ENCODE data around the gene DECR2. TPM values are rescaled to one million over a fixed set of nuclear protein-coding genes. Genes with fewer than 3 reads are reported as not detected.

The DECR2 gene
- total RNA-seq, 1 donor from 2014 or later = 109 TPM

DNA sequence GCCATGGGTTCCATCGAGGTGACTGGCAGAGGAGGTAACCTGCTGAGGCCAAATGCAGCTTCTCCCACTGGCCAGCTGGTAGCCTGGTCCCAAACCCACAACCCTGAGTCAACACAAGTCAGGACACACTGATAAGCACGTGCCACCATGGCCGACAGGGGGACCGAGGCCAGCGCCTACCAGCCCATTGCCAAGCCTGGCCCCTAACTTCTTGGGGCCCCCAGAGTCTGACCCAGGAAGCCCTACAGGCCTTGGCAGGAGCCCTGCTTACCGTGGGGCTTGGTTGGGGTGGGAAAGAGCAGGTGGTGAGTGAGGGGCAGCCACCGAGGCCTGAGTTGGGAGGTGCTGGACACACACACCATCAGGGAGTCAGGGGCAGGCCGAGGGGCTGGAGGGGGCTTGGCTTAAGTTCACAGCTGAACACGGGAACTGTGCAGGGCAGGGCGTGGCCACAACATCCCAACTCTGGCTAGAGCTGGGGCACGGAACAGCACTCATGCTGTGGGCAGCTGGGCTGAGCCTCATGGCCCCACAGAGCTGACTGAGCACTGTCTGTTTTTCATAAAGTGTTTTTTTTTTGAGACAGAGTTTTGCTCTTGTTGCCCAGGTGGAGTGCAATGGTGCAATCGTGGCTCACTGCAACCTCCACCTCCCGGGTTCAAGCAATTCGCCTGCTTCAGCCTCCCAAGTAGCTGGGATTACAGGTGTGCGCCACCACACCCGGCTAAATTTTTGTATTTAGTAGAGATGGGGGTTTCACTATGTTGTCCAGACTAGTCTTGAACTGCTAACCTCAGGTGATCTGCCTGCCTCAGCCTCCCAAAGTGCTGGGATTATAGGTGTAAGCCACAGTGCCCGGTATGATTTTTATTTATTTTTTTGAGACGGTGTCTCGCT, 36.8 kb upstream of the DECR2 start:
- no peak for DNase-seq (ENCODE audit: low spot score)
- no peak for ATAC-seq

DNA sequence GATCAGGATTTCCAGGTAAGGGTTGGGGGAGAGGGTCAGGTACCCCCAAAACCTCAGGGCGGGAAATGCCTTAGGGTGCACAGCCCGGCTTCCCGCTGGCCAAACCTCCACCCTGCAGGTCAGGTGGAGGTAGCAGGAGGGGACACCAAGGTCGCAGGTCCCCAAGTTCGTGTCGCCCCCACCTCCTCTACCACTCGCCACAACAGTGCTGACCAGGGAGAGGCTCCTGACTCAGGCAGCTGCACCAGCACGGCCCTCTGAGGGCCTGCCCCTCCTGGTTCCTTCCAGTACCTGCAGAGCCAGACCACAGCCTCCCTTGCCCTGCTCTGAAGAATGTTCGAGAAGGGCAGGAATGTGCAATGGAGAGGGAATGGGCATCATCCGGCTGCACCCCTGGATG, 35.2 kb upstream of the DECR2 start:
- ATAC-seq (no peak), DNase-seq (ENCODE audit: low spot score) (no peak)

DNA sequence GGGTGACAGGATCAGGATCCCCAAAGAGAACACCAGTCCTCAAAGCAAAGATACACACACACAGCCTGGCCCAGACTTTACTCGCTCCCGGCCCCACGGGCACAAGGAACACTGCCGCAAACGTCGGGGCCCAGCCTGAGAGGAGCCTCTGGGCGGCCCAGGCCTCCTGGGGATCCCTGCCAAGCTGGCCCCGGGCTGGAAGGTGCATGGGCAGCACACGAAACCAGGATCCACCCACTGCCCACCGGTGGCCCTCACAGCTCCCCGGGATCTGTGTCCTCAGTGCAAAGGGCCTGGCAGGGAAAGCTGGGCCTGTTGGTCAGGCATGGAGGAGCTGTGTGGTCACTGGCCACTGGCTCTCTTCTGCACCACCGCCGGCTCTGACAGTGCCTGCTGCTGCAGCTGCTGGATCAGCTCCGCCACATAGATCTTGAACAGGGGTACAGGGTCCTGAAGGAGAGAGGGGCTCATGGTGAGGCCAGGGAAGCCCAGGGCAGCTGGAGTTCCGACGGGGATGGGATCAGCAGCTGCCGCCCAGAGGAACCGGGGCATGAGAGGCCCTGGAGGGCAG, 34.3 kb upstream of the DECR2 start:
- no peak for DNase-seq (ENCODE audit: low spot score)
- no peak for ATAC-seq

DNA sequence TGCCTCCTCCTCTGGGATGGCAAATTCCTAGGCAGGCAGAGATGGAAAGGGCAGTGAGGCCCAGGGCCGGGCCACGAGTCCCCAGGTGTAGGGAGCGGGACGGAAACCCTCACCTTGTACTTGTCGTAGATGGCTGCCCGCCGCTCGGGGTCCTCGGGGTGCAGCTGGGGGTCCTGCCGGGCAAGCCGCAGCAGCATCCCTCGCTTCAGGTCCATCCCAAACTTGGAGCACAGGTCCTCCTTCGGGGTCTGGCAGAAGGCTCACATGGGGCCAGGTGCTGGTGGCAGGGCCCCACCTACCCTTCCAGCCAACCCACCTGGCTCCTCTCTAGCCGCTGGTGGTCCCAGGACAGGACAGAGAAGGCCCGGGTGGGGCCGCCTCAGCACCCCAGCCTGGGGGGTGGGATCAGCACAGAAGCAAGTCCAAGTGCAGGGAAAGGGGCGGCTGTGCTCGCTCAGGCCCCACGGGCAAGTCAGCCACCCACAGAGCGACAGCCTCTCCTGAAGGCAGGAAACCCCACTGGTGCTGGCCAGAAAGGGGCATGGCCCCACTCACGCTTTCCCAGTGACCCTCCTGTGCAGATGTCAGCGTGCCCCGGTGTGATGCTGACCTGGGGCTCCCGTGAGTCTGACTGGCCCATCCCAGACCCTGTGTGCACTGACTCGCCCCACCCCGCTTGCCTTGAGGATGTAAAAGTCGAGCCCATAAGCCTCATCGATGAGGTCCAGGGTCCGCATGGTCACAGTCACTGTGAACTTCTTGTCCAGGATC, 33.1 kb upstream of the DECR2 start:
- ATAC-seq (no peak), DNase-seq (ENCODE audit: low spot score) (no peak)

DNA sequence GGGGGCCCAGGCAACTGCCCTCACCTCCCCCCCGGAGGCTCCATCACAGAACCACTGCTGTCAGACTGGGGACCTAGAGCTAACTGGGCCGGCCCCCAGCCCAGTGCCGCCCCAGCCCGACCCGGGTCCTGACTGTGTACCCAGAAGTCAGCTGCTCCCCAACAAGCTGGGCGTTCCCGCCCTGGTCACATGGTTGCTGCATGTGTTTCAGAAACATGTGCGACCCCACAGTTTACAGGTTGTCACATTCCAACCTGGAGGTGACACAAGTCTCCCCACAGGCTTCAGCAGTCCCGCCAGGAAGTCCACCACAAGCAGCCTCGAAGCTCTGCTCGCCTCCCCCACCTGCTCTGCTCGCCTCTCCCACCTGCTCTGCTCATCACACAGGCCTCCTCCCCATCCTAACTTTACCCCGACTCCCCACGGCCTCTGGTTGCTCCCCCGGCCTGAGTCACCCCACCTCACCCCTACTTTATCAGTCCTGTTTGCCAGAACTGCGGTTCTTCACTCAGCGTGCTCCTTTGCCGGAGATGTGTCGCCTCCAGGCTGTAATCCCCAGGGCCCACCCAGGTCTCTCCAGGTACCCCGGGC, 32.3 kb upstream of the DECR2 start:
- DNase-seq (ENCODE audit: low spot score) (no peak), ATAC-seq (no peak)

DNA sequence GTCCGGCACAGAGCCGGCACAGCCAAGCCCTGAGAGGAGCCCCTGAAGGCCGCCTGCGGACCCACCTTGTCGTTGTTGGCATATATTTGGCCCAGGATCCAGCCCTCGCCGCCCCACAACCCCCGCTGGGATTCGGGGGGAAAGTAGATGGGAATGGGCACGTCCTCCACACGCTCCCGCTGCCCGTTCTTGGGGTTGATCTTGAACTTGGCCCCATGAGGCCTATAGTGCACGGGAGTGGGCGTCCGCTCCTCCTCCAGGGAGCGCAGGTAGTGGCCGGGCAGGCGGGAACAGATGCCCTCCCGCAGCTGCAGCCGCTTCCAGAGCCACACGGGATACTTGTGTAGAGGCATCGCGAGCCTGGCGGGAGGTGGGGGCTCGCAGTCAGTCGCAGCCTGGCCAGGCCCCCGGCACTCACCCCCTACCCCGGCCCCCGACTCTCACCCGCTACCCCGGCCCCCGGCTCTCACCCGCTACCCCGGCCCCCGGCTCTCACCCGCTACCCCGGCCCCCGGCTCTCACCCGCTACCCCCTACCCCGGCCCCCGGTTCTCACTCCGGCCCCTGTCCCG, 31.7 kb upstream of the DECR2 start:
- DNase-seq (ENCODE audit: low spot score) = peak; percentile 44
- peak; percentile 7 for ATAC-seq

DNA sequence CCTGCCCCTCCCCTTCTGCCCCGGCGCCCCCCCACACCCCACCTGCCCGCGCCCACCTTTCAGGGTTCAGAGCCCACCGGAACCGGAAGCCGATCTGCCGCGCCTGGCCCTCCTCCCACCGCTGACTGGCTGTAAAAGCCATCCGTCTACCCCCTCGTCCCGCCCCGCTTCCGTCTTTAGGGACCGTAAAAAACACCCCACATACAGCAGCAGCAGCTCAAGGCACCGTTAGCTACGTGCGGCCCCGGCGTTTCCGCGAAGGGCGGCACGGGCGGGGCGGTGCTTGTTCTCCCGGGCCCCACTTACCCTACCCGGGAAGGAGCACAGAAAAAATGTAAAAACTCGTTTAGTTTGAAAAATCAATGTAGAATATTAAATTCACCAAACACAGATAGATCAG, 31.2 kb upstream of the DECR2 start, which contains the start of gene MRPL28:
Gene MRPL28 (minus strand): TSS at position 96 of the 400 bp plus-strand sequence. CDS start 320 bp downstream, outside the sequence.
- DNase-seq (ENCODE audit: low spot score) = peak; percentile 95
- ATAC-seq = peak; percentile 95

DNA sequence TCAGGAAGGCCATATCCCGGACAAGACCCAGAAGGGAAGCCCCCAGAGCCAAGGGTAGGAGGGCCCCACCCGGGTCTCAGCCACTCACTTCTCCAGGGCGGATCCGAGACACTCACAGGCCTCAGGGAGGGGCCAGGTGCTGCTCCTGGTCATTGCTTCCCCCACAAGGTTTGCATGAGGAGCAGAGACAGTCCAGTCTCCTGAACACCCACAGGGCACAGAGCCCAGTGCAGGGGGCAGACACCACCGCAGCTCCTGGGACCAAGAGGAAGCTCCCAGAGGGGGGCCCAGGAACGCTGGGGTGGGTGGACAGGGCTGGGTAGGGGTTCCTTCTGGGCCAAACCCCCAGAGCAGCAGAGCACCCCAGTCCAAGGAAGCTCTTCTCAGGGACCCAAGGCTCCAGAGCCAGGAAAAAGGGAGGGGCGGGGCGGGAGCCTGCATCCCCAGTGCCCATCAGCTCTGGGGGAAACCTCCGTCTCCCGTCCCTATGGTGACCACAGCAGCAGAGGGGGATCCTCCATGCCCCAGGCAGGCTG, 30.6 kb upstream of the DECR2 start:
- DNase-seq (ENCODE audit: low spot score) (peak; percentile 49), ATAC-seq (no peak)

DNA sequence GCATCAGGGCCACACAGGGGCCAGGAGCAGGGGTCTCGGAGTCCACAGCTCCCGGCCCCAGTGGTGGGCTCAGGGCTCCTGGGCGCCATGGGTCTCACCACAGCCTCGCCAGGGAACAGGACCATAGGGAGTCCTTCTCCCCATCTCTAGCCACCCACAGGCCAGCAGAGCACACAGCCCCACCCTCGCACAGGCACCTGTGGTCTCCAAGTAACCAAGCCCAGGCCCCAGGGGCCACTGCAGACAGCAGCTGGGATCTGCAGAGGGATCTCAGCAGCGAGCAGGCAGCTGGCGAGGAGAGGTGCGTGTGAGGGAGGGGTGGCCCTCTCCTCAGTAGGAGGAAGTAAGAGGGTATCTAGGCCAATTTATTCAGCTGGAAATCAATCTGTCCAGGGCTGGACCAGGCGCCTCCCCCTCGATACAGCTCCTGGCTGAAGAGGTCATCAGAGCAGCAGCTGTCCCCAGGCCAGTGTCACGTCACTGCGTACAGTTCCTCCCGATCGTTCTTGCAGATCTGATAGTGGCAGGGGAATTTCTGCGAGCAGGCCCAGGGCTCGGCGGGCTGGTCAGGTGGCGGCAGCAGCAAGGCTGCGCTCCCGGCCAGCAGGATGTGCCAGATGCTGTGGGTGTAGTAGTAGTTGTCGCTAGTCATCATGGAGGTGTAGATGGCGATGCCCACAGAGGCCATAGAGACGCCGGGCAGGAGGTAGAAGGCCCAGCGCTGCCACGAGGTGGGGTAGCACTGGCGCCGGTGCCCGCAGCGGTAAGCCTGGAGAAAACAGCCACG, 30.0 kb upstream of the DECR2 start:
- no peak for DNase-seq (ENCODE audit: low spot score)
- ATAC-seq = no peak

DNA sequence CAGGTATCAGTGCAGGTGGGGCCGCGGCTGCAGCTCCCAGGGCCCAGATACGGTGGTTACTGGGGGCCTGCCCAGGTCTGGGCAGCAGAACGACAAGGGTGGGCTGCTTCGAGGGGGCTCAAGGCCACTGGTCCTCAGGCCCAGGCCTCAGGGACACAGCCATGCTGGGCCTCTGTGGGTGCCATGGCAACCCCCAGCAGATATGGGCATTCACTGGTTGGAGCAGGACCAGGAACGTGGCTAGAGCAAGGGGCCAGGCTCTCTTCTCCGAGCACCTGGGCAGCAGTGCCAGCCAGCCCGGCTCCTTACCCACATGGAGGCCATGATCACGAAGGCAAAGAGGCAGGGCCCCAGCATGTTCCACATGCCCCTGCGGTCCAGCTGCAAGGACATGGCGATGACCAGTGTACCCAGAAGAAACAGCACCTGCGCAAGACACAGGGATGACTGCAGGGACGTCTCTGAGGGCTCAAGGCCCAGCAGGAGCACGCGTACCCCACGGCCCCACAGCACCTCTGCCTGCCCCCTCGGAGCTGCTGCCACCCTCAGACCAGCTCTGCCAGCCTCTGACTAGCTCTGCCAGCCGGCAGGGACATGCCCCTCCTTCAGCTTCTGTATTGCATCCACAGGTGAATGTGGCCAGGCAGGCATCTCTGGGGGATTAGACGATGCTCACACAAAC, 29.2 kb upstream of the DECR2 start:
- no peak for ATAC-seq
- no peak for DNase-seq (ENCODE audit: low spot score)

DNA sequence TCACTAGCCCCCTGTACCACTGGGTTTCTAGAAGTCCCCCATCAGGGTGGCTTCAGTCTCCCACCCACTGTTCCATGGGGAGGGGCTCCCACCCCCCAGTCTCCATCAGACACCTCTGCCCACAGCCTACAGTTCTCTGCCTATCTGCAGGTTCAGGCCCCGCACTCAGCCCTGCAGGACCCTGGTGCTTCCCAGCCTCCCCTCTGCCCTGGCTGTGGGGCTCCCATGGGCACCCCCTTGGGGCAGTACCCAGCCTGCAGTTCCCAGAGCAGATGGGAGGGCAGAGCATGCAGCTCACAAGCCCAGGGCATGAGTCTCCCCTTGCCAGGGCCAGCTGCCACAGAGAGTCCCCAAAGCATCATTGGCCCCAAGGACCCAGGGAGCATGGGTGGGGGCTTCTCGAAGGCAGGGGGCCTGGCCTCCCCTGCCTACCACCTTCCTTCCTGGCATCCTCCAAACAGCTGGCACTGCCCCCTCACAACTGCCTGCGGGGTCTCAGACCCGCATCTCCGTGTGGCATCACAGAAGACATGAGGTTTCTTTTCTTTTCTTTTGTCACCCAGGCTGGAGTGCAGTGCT, 28.6 kb upstream of the DECR2 start:
- ATAC-seq (no peak), DNase-seq (ENCODE audit: low spot score) (no peak)

DNA sequence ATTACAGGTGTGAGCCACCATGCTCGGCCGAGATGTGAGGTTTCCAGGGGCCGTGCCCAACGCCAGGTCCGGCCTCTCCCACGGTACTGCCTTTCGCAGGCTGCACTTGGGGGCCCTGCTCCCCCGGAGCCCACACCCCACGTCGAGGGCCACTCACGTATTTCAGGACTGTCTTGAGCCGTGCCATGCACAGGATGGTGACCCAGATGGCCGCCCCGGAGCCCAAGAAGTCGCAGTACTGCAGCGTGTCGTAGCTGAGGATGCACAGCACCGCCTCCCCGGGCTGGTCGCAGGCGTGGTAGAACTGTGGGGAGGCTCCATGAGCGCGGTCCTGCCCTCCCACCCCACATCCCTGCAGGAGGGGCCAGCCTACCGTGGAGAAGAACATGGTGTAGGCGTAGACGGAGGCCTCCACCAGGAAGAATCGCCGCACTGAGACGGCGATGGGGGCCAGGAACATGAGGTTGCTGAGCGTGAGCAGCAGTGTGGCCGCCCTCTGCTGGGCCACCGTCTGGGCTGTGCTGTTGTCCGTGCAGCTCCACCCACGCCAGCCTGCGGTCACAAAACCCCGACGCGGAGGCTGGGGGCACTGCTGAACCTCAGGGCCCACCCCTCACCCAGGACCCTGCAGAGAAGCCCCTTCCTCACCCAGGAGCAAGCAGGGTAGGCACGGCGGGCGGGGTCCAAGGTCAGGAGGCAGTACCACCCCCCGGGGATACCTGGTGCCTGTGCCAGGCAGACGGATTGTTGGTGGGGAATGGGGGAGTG, 27.7 kb upstream of the DECR2 start:
- ATAC-seq = no peak
- DNase-seq (ENCODE audit: low spot score) = no peak

DNA sequence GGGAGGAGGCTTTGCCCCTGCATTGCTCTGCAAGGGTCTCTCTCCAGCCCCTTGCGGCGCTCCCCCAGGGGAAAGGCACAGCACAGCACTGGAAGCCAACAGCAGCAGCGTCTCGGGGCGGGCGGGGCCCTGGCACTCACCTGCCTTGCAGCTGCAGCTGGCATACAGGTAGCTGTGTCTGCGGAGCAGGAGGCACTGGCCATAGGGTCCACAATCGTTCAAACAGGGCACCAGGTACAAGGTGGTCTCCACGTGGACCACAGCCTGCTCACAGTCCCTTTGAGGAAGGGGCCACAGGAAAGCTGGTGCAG, 27.1 kb upstream of the DECR2 start:
- no peak for ATAC-seq
- DNase-seq (ENCODE audit: low spot score) = no peak

DNA sequence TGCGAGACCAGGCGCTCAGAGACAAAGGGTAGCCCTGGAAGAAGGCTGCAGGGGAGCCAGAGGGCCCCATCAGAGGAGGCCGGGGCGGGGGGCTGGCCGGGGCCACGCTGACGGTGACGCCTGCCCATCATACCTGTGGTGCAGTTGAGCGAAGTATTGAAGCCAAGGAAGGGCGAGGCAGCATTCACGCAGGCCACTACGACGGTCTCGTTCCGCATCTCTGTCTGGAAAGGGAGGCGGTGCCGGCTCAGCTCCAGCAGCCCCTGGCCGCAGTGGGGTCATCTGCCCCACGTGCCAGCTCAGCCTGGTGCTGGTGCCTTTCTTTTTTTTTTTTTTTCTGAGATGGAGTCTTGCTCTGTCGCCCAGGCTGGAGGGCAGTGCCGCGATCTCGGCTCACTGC, 26.5 kb upstream of the DECR2 start:
- ATAC-seq (no peak), DNase-seq (ENCODE audit: low spot score) (no peak)

DNA sequence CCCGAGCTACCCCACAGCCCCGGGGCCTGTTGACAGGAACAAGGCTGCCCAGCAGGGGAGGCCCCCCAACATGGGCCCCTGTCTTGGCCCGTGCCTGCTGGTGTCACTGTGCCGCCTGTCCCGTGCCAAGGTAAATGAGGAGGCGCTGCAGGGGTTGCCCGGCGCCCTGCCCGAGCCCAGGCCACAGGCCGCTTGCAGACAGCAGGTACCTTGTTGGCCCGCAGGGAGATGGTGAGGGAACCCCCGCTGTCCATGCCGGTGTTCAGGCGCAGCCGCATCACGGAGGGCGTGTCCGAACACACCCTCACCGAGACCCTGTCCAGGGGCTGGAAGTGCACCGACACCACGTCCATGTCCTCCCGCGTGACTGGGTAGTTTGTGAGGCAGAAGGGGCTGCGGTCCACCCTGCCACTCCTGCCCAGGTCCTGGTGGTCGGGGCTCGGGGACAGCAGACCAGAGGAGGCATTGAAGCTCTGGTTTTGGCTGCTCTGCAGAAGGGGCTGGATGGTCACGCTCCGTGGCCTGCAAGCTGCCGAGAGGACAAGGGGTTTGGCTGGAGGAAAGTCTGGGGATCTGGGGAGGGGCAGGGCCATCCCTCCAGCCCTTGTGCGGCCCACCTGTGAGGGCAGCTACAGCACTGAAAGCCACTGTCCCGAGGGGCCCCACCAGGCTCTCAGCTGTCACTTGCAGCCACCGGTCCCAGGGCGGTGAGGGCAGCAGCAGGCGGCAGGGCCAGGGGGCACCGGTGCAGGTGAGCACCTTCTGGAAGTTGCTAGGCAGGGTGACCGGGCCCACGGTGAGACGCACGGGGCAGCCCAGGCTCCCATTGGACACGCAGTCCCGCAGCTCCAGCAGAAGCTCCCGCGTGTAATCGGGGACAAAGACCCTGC, 25.5 kb upstream of the DECR2 start:
- DNase-seq (ENCODE audit: low spot score) (no peak), ATAC-seq (no peak)

DNA sequence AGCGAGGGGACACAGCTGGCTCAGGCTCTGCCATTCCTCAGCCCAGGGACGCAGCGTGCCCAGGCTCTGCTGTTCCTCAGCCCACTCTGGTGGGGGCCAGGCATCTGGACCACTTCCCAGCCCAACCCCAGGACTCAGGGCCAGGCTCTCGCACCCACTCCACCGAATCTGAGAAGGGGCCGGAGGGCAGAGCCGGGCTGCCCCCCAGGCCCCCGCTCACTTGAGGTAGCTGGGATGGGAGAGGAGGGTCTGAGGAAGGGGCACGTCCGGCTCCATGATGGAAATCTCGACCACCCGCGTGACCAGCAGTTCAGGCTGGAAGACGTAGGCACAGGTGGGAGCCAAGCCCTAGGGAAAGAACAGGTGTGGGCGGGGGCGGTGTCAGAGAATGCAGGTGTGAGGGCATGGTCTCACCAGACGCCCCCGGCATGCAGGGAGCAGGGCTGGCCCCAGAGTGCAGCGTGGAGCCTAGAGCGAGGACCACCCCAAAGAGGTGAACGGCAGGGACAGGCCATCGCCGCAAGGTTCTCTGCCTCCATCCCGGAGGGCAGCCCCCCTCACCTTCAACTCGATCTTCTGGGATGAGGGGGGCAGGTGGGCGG, 24.8 kb upstream of the DECR2 start:
- ATAC-seq (no peak), DNase-seq (ENCODE audit: low spot score) (no peak)

DNA sequence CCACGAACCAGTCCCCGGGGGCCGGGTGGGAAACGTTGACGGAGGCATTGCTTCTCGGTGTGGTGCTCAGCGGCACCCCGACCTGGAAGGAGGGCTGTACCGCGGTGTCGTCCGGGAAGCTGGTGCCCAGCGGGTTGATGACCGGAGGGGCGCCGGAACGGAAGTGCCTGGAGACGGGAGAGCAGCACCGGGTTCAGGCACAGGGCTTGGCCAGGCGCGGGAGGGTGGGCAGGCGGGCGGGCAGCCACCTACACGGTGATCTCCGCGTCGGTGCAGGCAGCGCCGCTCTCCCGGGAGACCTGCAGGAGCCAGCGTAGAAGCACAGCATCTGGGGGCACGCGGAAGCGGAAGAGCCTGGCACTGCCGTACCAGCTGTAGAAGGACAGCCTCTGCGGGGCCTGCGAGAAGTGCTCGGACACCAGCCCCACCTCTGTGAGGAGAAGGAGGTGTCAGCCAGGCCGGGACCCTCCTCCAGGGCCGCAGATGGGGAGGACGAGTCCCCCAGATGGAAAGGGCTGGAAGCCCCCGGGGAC, 24.2 kb upstream of the DECR2 start:
- ATAC-seq (no peak), DNase-seq (ENCODE audit: low spot score) (no peak)

Measured in left lobe of liver (tissue), 2 donors.